BLaER1 (cell line): ENCODE measurements around the gene CPLX4.

Experiments used
- H3K27ac ChIP-seq: shearing (Covaris generic); formaldehyde crosslinking; 2 replicates; pipeline ENCODE4 v1.8.1; 2022
- H3K27me3 ChIP-seq: shearing (Covaris generic); formaldehyde crosslinking; 2 replicates; pipeline ENCODE4 v1.8.1; 2022
- H3K36me3 ChIP-seq: shearing (Covaris generic); formaldehyde crosslinking; 2 replicates; pipeline ENCODE4 v1.8.1; 2022
- H3K4me1 ChIP-seq: shearing (Covaris generic); formaldehyde crosslinking; 2 replicates; pipeline ENCODE4 v1.8.1; 2022
- H3K4me2 ChIP-seq: shearing (Covaris generic); formaldehyde crosslinking; 2 replicates; pipeline ENCODE4 v1.8.1; 2022
- H3K4me3 ChIP-seq: shearing (Covaris generic); formaldehyde crosslinking; 2 replicates; pipeline ENCODE4 v1.8.1; 2022
- H3K9ac ChIP-seq: shearing (Covaris generic); formaldehyde crosslinking; 2 replicates; pipeline ENCODE4 v1.8.1; 2022
- H3K9me3 ChIP-seq: shearing (Covaris generic); formaldehyde crosslinking; 2 replicates; pipeline ENCODE4 v1.8.1; 2022
- H4K20me1 ChIP-seq: shearing (Covaris generic); formaldehyde crosslinking; 2 replicates; pipeline ENCODE4 v1.8.1; 2022
- Cebpa-rat ChIP-seq: shearing (Covaris generic); IDR thresholded peaks from 2 replicates; pipeline ENCODE4 v1.8.1; 2022

The CPLX4 gene

GRCh38 chr18:59249199-59249774 is 69.2 kb downstream of the CPLX4 start:
- Histone ChIP-seq H3K4me1 (no peaks in the 10 kb centered on the region), H3K27ac (no peak overlapping the region), H3K4me3 (no peak overlapping the region), H3K36me3 (no peaks in the 10 kb centered on the region), H3K4me2 (no peak overlapping the region), H4K20me1 (no peaks in the 10 kb centered on the region), H3K9me3 (no peaks in the 10 kb centered on the region), H3K9ac (no peak overlapping the region), H3K27me3 (no peaks in the 10 kb centered on the region)
- no peak for TF ChIP-seq Cebpa-rat

GRCh38 chr18:59246796-59247195 is 71.7 kb downstream of the CPLX4 start:
- no peak for TF ChIP-seq Cebpa-rat
- H3K9ac ChIP-seq = no peak overlapping the region
- no peaks in the 10 kb centered on the region for H3K4me1 ChIP-seq
- no peak overlapping the region for H3K27ac ChIP-seq
- no peaks in the 10 kb centered on the region for H4K20me1 ChIP-seq
- H3K4me3 ChIP-seq = no peak overlapping the region
- H3K4me2 ChIP-seq = no peak overlapping the region
- H3K9me3 ChIP-seq = no peaks in the 10 kb centered on the region
- no peaks in the 10 kb centered on the region for H3K36me3 ChIP-seq
- H3K27me3 ChIP-seq = no peaks in the 10 kb centered on the region
